ENCODE data around the gene BBS9.

DNA sequence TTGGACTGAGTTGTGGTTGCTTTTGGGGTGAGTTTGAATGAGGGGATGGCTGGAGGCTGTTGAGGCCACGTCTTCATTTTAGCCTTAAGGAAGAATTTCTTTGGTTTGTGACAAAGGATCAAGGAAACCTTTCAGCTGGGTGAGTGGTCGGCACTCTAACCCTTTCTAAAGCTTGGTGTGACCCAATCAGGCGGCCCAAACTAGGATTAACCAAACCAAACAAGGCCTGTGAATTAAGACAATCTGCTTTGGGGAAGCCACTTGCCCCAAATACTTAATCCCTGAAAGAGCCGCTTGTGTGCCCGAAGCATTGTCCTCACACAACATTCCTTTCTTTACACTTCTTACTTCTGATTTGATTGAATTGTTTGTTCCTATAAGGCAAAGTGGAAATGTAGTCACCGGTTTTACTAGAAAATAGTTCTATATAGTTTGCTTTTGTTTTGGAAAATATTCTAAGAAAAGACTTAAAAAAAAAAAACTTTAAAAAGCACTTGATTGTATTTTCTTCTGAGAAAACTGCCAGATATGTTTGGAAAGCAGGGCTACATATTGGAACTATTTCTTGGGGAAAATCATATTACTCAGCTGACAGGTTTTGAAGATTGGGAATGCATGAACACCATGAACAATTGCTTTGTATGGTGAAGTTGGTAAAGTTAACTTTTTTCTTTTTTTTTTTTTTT is 503.6 kb downstream of the BBS9 start:
- no peak for TF ChIP-seq EZH2 (IDR thresholded peaks at IDR 0.05; ENCODE audit: borderline replicate concordance, insufficient read depth, low read depth, low read length, poor library complexity, severe bottlenecking)
- TF ChIP-seq, protein P1, sequence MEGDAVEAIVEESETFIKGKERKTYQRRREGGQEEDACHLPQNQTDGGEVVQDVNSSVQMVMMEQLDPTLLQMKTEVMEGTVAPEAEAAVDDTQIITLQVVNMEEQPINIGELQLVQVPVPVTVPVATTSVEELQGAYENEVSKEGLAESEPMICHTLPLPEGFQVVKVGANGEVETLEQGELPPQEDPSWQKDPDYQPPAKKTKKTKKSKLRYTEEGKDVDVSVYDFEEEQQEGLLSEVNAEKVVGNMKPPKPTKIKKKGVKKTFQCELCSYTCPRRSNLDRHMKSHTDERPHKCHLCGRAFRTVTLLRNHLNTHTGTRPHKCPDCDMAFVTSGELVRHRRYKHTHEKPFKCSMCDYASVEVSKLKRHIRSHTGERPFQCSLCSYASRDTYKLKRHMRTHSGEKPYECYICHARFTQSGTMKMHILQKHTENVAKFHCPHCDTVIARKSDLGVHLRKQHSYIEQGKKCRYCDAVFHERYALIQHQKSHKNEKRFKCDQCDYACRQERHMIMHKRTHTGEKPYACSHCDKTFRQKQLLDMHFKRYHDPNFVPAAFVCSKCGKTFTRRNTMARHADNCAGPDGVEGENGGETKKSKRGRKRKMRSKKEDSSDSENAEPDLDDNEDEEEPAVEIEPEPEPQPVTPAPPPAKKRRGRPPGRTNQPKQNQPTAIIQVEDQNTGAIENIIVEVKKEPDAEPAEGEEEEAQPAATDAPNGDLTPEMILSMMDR (IDR thresholded peaks at IDR 0.05): no peak

Measured in B cell (primary cell).